ENCODE data around the gene TCEA2. TPM values are rescaled to one million over a fixed set of nuclear protein-coding genes. Genes with fewer than 3 reads are reported as not detected.
A peak's percentile ranks its signal among the peaks of the same experiment; 100 is the strongest.

TCEA2 gene
- total RNA-seq, 6 experiments from 2014 or later, result 14.8 to 45.6 (median 28.6) TPM

DNA sequence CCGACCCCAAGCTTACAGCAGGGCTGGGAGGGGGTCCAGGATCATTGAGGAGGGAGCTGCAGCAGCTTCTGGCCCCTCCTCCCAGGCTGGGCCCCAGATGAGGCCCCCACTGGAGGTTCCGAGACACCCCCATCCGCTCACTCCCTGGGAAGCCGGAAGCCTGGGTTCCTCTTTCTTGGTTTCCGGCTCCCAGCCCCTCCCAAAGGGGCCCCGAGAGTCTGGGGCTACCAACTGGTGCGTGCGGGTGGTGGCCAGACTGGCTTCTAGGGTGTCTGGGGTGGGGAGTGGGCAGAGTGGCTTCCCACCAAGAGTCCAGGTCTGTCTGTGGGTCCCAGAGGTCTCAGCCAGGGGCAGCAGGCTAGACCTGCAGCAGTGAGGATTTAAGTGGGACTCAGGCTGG lies 14.1 kb downstream of the TCEA2 start:
- intact Hi-C loops (cut with DNase I), result no loop called here
- ATAC-seq, result peak in 2 of 4 donors; percentile 2 to 16

DNA sequence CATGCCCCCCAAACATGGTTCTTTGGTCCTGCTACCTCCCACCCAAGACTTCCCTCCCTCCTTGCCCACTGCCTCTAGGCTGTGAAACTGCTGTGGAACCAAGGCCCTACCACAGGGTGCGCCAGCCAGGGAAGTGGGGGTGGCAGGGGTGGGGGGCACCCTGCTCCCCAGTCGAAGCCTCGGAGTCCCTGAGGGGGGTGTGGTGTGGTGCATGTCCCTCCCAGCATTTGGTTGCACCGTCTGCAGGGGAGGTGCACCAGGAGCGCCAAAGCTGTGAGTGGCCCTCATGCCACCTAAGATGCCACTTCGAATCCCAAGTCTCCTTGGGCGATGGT lies 14.5 kb downstream of the TCEA2 start:
- H3K27ac ChIP-seq, result no peak overlapping the region
- no peak for DNase-seq

More for the DNA sequence above, 14.1 kb downstream of the TCEA2 start:
- no peaks in the 10 kb centered on the region for H3K27me3 ChIP-seq
- peak in 1 of 3 donors; percentile 51 for DNase-seq
- WGBS (ENCODE audit: insufficient coverage, low coverage, low lambda C conversion rate, missing lambda C conversion rate), result no CpG with 5 or more reads among the region's 8 CpGs
- H3K9me3 ChIP-seq, result no peaks in the 10 kb centered on the region
- peaks cover 0 to 8% (median 0%) of the 10 kb centered on the region in 4 donors for H3K36me3 ChIP-seq
- no peak for TF ChIP-seq POLR2A (IDR thresholded peaks at IDR 0.05)
- TF ChIP-seq, protein P1, sequence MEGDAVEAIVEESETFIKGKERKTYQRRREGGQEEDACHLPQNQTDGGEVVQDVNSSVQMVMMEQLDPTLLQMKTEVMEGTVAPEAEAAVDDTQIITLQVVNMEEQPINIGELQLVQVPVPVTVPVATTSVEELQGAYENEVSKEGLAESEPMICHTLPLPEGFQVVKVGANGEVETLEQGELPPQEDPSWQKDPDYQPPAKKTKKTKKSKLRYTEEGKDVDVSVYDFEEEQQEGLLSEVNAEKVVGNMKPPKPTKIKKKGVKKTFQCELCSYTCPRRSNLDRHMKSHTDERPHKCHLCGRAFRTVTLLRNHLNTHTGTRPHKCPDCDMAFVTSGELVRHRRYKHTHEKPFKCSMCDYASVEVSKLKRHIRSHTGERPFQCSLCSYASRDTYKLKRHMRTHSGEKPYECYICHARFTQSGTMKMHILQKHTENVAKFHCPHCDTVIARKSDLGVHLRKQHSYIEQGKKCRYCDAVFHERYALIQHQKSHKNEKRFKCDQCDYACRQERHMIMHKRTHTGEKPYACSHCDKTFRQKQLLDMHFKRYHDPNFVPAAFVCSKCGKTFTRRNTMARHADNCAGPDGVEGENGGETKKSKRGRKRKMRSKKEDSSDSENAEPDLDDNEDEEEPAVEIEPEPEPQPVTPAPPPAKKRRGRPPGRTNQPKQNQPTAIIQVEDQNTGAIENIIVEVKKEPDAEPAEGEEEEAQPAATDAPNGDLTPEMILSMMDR (IDR thresholded peaks at IDR 0.05), result no peak
- H3K27ac ChIP-seq, result peak overlapping the region in 1 of 3 donors; percentile 37
- peak overlapping the region; percentile 22 to 63 (median 58) for H3K4me3 ChIP-seq
- peaks cover 0 to 6% (median 0%) of the 10 kb centered on the region in 4 donors for H3K4me1 ChIP-seq

DNA sequence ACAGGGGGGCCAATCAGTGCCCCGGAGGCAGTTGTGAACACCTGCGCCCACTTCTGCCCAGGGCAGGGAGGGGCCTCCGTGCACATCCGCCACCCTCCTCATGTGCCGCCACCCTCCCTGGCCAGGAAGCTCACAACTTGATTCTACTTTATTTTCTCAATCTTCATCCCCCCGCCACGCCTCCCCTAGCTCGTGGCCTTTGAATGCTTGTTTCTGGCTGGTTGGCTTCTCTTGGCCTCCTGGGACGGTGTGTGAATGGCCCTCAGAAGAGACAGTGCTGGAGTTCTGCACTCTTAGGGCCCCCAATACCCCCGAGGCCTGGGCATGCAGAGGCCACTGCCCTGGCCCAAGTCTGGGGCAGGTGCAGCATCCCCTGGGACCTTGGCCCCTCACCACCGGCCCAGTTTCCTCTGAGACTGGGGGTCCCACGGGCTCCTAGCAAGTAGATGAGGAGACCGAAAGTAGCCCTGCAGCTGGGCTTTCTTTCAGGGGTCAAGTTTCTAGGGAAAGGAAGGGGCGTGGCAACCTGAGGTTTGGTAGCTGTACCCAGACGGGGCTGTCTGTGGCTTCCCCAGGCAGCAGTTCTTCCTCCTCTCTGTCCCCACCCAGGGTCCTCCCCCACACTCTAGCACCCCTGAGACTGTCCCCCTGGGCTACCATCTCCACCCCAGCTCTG lies 15.0 kb downstream of the TCEA2 start:
- H3K36me3 ChIP-seq, result peaks cover 0 to 5% (median 0%) of the 10 kb centered on the region in 4 donors
- TF ChIP-seq, protein P1 (IDR thresholded peaks at IDR 0.05), result no peak
- no peak for TF ChIP-seq POLR2A (IDR thresholded peaks at IDR 0.05)
- 18% methylated on average over 3 of the region's 15 CpGs for WGBS (ENCODE audit: insufficient coverage, low coverage, low lambda C conversion rate, missing lambda C conversion rate)
- ATAC-seq (peak; percentile 3 to 29 (median 6)), DNase-seq (peak in 1 of 3 donors; percentile 44)
- H3K4me3 ChIP-seq, result peak overlapping the region; percentile 56 to 63 (median 58)
- no peaks in the 10 kb centered on the region for H3K9me3 ChIP-seq
- peaks cover 0 to 7% (median 0%) of the 10 kb centered on the region in 4 donors for H3K4me1 ChIP-seq
- H3K27me3 ChIP-seq, result no peaks in the 10 kb centered on the region
- intact Hi-C loops (cut with DNase I), result no loop called here
- H3K27ac ChIP-seq, result peak overlapping the region in 2 of 3 donors; percentile 68 to 73

More for the DNA sequence above, 14.5 kb downstream of the TCEA2 start:
- WGBS (ENCODE audit: insufficient coverage, low coverage, low lambda C conversion rate, missing lambda C conversion rate), result no CpG with 5 or more reads among the region's 7 CpGs
- peak overlapping the region; percentile 22 to 63 (median 58) for H3K4me3 ChIP-seq
- intact Hi-C loops (cut with DNase I), result no loop called here
- H3K27me3 ChIP-seq, result no peaks in the 10 kb centered on the region
- peaks cover 0 to 5% (median 0%) of the 10 kb centered on the region in 4 donors for H3K36me3 ChIP-seq
- no peaks in the 10 kb centered on the region for H3K9me3 ChIP-seq
- no peak for ATAC-seq
- TF ChIP-seq, protein P1 (IDR thresholded peaks at IDR 0.05), result no peak
- TF ChIP-seq POLR2A (IDR thresholded peaks at IDR 0.05), result no peak
- peaks cover 0 to 6% (median 0%) of the 10 kb centered on the region in 4 donors for H3K4me1 ChIP-seq

DNA sequence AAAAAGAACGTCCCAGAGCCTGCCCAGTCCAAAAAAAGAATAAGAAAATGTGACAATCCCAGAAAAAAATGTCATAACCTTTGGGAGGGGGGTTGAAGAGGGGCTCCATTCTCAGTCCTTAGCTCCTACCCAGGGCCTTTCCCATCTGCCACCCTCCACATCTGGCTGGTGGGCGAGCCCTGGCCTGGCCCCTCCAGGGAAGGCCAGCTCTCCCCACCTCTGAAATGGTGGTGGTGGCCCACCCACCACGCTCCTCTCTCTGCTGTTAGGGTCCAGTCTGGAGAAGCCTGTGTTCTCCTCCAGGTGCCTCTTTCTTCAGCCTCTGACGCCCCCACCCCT lies 15.9 kb downstream of the TCEA2 start:
- Histone ChIP-seq H3K27ac (peak overlapping the region; percentile 26 to 73 (median 68)), H3K36me3 (peaks cover 0 to 2% (median 0%) of the 10 kb centered on the region in 4 donors), H3K9me3 (no peaks in the 10 kb centered on the region), H3K4me1 (peaks cover 0 to 15% (median 1%) of the 10 kb centered on the region in 4 donors), H3K4me3 (peak overlapping the region; percentile 56 to 63 (median 58)), H3K27me3 (peaks cover 0 to 3% of the 10 kb centered on the region in 2 donors)
- DNase-seq (no peak), ATAC-seq (no peak)
- WGBS (ENCODE audit: insufficient coverage, low coverage, low lambda C conversion rate, missing lambda C conversion rate), result 60% methylated on average over 1 of the region's 4 CpGs
- TF ChIP-seq, protein P1 (IDR thresholded peaks at IDR 0.05), result no peak
- TF ChIP-seq POLR2A (IDR thresholded peaks at IDR 0.05), result no peak
- intact Hi-C loops (cut with DNase I), result no loop called here
